Keratinocyte (primary cell): ENCODE data around the gene SETD6. TPM values are rescaled to one million over a fixed set of nuclear protein-coding genes. Genes with fewer than 3 reads are reported as not detected.

Experiments
- DNase-seq: peaks from one replicate; pipeline ENCODE4 v3.0.0-alpha.2; 2011; ENCODE audit warnings: low read depth, missing footprints, low spot score
- FAIRE-seq: peaks from 2 replicates; lab custom pipeline; 2011; peaks lifted over from hg19 to GRCh38; lab: Jason Lieb, UNC
- H2AFZ ChIP-seq: 2 replicates; pipeline ENCODE4 v1.6.0; 2012; ENCODE audit warnings: low read length, control low read depth, inconsistent platforms; ENCODE audit not compliant: control insufficient read depth
- H3K27ac ChIP-seq: 2 replicates; pipeline ENCODE4 v1.5.1; 2011; ENCODE audit warnings: low read length; ENCODE audit not compliant: control insufficient read depth, insufficient read depth
- H3K27me3 ChIP-seq: 3 replicates; pipeline ENCODE4 v1.6.0; 2011; ENCODE audit warnings: low read length; ENCODE audit not compliant: control insufficient read depth, insufficient read depth; ENCODE audit errors: extremely low read depth
- H3K36me3 ChIP-seq, 2 experiments: 2 replicates in 1 of 2; 3 replicates in 1 of 2; pipeline ENCODE4 v1.5.1; 2011; ENCODE audit warnings: low read length in 2 of 2, mild to moderate bottlenecking in 1 of 2; ENCODE audit not compliant: control insufficient read depth in 2 of 2, insufficient read depth in 2 of 2; ENCODE audit errors: extremely low read depth in 1 of 2
- H3K4me1 ChIP-seq: 3 replicates; pipeline ENCODE4 v1.5.1; 2011; ENCODE audit warnings: low read length; ENCODE audit not compliant: control insufficient read depth, insufficient read depth; ENCODE audit errors: extremely low read depth
- H3K4me2 ChIP-seq: 3 replicates; pipeline ENCODE4 v1.6.0; 2011; ENCODE audit warnings: low read depth, low read length; ENCODE audit not compliant: control insufficient read depth, insufficient read depth; ENCODE audit errors: extremely low read depth
- H3K4me3 ChIP-seq, 3 experiments: fragments of 200-600 bp in 1 of 3; sonication (generic) in 1 of 3; 2 replicates in 2 of 3; 3 replicates in 1 of 3; pipeline ENCODE4 v1.5.1; 2011 to 2016; ENCODE audit warnings: low read length in 3 of 3, mild to moderate bottlenecking in 3 of 3, control low read depth in 2 of 3, inconsistent platforms in 1 of 3, low read depth in 1 of 3, mixed read lengths in 1 of 3, mixed run types in 1 of 3, moderate library complexity in 1 of 3; ENCODE audit not compliant: control insufficient read depth in 2 of 3, insufficient read depth in 2 of 3; ENCODE audit errors: extremely low read depth in 1 of 3
- H3K79me2 ChIP-seq: 2 replicates; pipeline ENCODE4 v1.6.0; 2012; ENCODE audit warnings: low read length; ENCODE audit not compliant: control insufficient read depth, insufficient read depth
- H3K9ac ChIP-seq: 3 replicates; pipeline ENCODE4 v1.6.0; 2011; ENCODE audit warnings: low read length; ENCODE audit not compliant: control insufficient read depth, insufficient read depth; ENCODE audit errors: extremely low read depth
- H3K9me1 ChIP-seq: 3 replicates; pipeline ENCODE4 v1.6.0; 2011; ENCODE audit warnings: low read length; ENCODE audit not compliant: control insufficient read depth, insufficient read depth; ENCODE audit errors: extremely low read depth
- H3K9me3 ChIP-seq: 2 replicates; pipeline ENCODE4 v1.5.1; 2012; ENCODE audit warnings: low read depth, low read length; ENCODE audit not compliant: control insufficient read depth
- H4K20me1 ChIP-seq: 3 replicates; pipeline ENCODE4 v1.6.0; 2011; ENCODE audit warnings: low read length; ENCODE audit not compliant: control insufficient read depth, insufficient read depth; ENCODE audit errors: extremely low read depth
- EZH2 ChIP-seq: IDR thresholded peaks from one replicate; pipeline ENCODE4 v1.6.1; 2012; ENCODE audit warnings: inconsistent platforms, mild to moderate bottlenecking, low read length, moderate library complexity
- dilution Hi-C: fragments of 300-500 bp; cut with MboI; formaldehyde crosslinking; loops from one replicate; pipeline ENCODE4 v1.7.0; 2020; ENCODE audit warnings: low sequenced_read_pairs; ENCODE audit not compliant: extremely low pct_ligation_motif_present
- polyA plus RNA-seq, 5 experiments: library from polyadenylated mRNA; depleted of rRNA in 3 of 5; stranded (reverse) in 3 of 5; stranded (forward) in 1 of 5; unstranded in 1 of 5; fragments of >200 nt; gene quantifications; 1 replicate in 1 of 5; 2 replicates in 3 of 5; 3 replicates in 1 of 5; pipeline versions ENCODE4 v1.2.1 to v1.2.3, GENCODE V29; 2011 to 2012; ENCODE audit warnings: missing spikeins in 2 of 5, low read depth in 1 of 5, low replicate concordance in 1 of 5
- TF ChIP-seq, protein P1 (sequence below), 3 experiments: IDR thresholded peaks in 1 of 3; conservative IDR thresholded peaks in 1 of 3; optimal IDR thresholded peaks in 1 of 3; 2 replicates in 2 of 3; 3 replicates in 1 of 3; pipeline versions ENCODE3 to v1.5.1; 2011; ENCODE audit warnings: low read length in 3 of 3, mild to moderate bottlenecking in 3 of 3, moderate library complexity in 2 of 3, control low read depth in 1 of 3, inconsistent platforms in 1 of 3; ENCODE audit not compliant: insufficient read depth in 2 of 3; ENCODE audit errors: extremely low read depth in 1 of 3

SETD6 gene
- polyA plus RNA-seq, 1 donor (not counting 4 experiments of a cell fraction or from before 2014, with no cell fraction given): 13.5 TPM

DNA sequence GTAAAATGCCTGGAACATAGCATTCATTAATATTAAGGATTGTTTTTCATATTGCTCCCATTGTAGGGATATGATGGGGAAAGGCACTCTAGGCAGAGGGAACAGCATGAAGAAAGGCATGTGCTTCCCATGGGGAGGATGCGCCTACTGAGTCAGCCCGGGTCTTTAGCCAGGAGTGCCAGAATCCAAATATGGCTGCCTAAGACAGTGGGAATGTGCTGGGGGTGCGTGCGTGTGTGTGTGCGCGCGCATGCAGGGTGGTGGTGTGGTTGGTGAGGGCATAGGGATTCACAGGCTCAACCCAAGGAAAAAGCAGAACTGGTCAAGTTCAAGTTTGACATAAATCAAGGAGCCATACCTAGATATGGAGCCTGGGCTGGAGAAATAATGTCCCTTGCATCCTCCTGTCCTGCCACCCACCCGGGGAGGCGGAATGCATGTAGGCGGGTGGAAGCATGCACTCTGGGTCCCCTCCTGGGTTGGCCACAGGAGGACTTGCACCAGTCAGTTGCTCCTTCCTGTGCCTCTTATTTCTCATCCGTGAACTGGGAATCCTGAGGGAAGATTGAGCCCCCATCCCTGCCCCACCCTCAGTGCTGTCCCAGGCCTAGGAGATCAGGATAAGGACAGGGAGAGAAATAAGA, 34.0 kb upstream of the SETD6 start:
- Histone ChIP-seq H3K9me1 (no peaks in the 10 kb centered on the region), H3K79me2 (no peaks in the 10 kb centered on the region), H2AFZ (no peak overlapping the region), H3K4me1 (no peaks in the 10 kb centered on the region), H3K4me2 (no peak overlapping the region), H3K9ac (no peak overlapping the region), H3K27ac (no peak overlapping the region), H4K20me1 (no peaks in the 10 kb centered on the region), H3K36me3 (no peaks in the 10 kb centered on the region), H3K9me3 (no peaks in the 10 kb centered on the region), H3K27me3 (no peaks in the 10 kb centered on the region), H3K4me3 (no peak overlapping the region)
- DNase-seq (no peak), FAIRE-seq (no peak)
- no peak for TF ChIP-seq EZH2
- TF ChIP-seq, protein P1, sequence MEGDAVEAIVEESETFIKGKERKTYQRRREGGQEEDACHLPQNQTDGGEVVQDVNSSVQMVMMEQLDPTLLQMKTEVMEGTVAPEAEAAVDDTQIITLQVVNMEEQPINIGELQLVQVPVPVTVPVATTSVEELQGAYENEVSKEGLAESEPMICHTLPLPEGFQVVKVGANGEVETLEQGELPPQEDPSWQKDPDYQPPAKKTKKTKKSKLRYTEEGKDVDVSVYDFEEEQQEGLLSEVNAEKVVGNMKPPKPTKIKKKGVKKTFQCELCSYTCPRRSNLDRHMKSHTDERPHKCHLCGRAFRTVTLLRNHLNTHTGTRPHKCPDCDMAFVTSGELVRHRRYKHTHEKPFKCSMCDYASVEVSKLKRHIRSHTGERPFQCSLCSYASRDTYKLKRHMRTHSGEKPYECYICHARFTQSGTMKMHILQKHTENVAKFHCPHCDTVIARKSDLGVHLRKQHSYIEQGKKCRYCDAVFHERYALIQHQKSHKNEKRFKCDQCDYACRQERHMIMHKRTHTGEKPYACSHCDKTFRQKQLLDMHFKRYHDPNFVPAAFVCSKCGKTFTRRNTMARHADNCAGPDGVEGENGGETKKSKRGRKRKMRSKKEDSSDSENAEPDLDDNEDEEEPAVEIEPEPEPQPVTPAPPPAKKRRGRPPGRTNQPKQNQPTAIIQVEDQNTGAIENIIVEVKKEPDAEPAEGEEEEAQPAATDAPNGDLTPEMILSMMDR (optimal IDR thresholded peaks at IDR 0.05 in 1 of 3, IDR thresholded peaks at IDR 0.05 in 1 of 3, conservative IDR thresholded peaks at IDR 0.05 in 1 of 3; ENCODE audit: extremely low read depth in 1 of 3, insufficient read depth in 2 of 3, low read length in 3 of 3): no peak
- dilution Hi-C loops: no loop called here

DNA sequence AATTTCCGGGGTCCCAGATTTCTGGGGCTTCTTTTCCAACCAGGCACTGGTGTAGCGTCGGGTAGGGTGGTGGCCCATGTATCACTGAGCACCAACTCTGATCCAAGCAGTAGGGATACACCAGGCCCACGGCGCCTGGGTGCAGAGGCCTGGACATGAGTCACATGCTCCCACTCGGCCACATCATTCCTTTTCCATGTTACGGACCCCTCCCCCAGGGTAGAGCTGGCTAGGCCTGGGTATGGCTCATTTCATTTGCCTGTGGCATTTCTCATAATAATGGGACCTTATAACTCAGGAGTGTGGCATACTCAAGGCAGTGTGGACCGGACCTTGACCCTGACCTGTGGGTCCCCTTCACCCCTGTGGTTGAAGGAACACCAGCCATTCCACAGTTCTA, 33.4 kb upstream of the SETD6 start:
- Histone ChIP-seq H3K4me3 (no peak overlapping the region), H3K9ac (no peak overlapping the region), H3K9me3 (no peaks in the 10 kb centered on the region), H4K20me1 (no peaks in the 10 kb centered on the region), H3K4me1 (no peaks in the 10 kb centered on the region), H2AFZ (no peak overlapping the region), H3K36me3 (no peaks in the 10 kb centered on the region), H3K4me2 (no peak overlapping the region), H3K27ac (no peak overlapping the region), H3K9me1 (no peaks in the 10 kb centered on the region), H3K79me2 (no peaks in the 10 kb centered on the region), H3K27me3 (no peaks in the 10 kb centered on the region)
- dilution Hi-C loops: no loop called here
- TF ChIP-seq EZH2: no peak
- TF ChIP-seq, protein P1 (optimal IDR thresholded peaks at IDR 0.05 in 1 of 3, IDR thresholded peaks at IDR 0.05 in 1 of 3, conservative IDR thresholded peaks at IDR 0.05 in 1 of 3; ENCODE audit: extremely low read depth in 1 of 3, insufficient read depth in 2 of 3, low read length in 3 of 3): no peak
- DNase-seq (no peak), FAIRE-seq (no peak)
